Urinary bladder (tissue), 4 donors: Measurements from ENCODE around the gene DCUN1D2. TPM values are rescaled to one million over a fixed set of nuclear protein-coding genes. Genes with fewer than 3 reads are reported as not detected.
"Not testable (repeated sequence)": the region's sequence is repeated elsewhere in the genome, so short reads cannot be mapped to it uniquely, and the experiment has no call there.

Experiments
- DNase-seq: peaks from one replicate; pipeline ENCODE4 v3.0.0-alpha.2; 2015; ENCODE audit errors: extremely low spot score
- H3K27ac ChIP-seq: one replicate; pipeline ENCODE4 v1.5.1; 2013; ENCODE audit warnings: low read depth, mild to moderate bottlenecking, moderate library complexity
- H3K36me3 ChIP-seq: one replicate; pipeline ENCODE4 v1.6.1; 2013; ENCODE audit warnings: mild to moderate bottlenecking, moderate library complexity; ENCODE audit not compliant: insufficient read depth
- H3K4me1 ChIP-seq: one replicate; pipeline ENCODE4 v1.6.1; 2013; ENCODE audit warnings: mild to moderate bottlenecking, moderate library complexity; ENCODE audit not compliant: insufficient read depth
- H3K4me3 ChIP-seq: one replicate; pipeline ENCODE4 v1.5.1; 2013; ENCODE audit warnings: low read depth, low read length
- WGBS: extraction: QIAGEN DNeasy Blood & Tissue Kit; methylation state at CpG from one replicate; pipeline ENCODE4 v1.1.7; 2013; 5-methylcytosine and 5-hydroxymethylcytosine counted together
- polyA plus RNA-seq: library from polyadenylated mRNA; stranded (reverse); fragments of 200-250 nt; gene quantifications from one replicate; pipeline ENCODE4 v1.2.3, GENCODE V29; 2013
- total RNA-seq: library from RNA; depleted of rRNA; stranded (reverse); fragments of >200 nt; gene quantifications from one replicate; pipeline ENCODE4 v1.2.3, GENCODE V29; 2014
- donor health status: healthy with polysubstance abuse.
- donor health status: healthy.

DCUN1D2 gene
- total and polyA plus RNA-seq, 2 donors = 14.7 to 21.3 TPM

DNA sequence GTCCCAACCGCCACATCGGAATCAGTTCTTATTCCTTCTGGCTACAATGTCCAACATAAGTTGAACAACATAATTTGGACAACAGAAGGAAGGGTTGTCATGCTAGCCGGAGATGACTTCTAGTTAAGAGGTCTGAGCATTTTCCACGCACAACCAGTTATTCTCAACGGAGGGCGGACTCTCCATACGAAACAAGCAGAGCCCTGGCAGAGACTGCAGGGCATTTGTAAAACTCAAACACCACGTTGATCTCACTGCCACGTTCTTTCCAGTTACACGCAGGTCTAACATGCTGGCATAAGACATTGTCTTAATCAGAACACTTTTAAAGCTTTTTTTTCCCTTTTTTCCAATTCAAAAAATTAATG, 38.3 kb upstream of the DCUN1D2 start:
- peaks cover 3% of the 10 kb centered on the region for H3K4me1 ChIP-seq
- no peaks in the 10 kb centered on the region for H3K36me3 ChIP-seq
- no peak for DNase-seq
- no peak overlapping the region for H3K4me3 ChIP-seq
- WGBS = 93% methylated on average over 10 of the region's 10 CpGs
- H3K27ac ChIP-seq = no peak overlapping the region

DNA sequence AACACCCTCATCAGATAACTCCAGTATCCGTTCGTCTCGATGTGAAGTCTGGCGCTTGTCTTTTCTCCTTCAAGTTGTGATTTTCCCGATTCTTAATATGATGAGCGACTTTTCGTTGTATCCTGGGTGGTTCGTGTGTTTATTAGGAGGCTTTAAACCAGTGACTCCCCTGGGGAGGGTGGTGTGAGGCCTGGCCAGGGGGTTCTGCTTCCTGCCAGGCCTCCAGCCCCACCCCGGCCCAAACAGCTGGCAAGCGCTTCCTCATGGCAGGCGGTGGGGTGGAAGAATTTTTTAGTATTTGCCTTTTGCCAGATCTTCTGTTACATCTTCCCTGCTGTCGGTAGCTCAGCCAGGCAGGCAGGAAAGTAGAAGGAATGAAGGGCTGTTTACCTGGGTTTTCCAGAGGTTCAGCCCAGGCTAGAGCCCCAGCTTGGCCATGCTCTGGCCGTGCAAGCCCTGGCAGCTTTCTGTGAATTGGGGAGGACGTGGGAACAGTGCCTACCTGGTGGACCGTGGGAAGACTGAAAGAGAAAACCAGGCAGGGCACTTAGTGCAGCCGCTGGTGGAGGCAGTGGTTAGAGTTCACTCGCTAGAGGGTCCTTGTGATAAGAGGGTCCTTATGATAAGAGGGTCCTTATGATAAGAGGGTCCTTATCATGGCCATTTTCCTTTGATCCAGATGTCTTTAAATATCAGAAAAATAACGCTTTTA, 37.7 kb upstream of the DCUN1D2 start:
- no peak overlapping the region for H3K27ac ChIP-seq
- WGBS = 72% methylated on average over 18 of the region's 18 CpGs
- peaks cover 3% of the 10 kb centered on the region for H3K4me1 ChIP-seq
- DNase-seq = no peak
- H3K36me3 ChIP-seq = no peaks in the 10 kb centered on the region
- no peak overlapping the region for H3K4me3 ChIP-seq

DNA sequence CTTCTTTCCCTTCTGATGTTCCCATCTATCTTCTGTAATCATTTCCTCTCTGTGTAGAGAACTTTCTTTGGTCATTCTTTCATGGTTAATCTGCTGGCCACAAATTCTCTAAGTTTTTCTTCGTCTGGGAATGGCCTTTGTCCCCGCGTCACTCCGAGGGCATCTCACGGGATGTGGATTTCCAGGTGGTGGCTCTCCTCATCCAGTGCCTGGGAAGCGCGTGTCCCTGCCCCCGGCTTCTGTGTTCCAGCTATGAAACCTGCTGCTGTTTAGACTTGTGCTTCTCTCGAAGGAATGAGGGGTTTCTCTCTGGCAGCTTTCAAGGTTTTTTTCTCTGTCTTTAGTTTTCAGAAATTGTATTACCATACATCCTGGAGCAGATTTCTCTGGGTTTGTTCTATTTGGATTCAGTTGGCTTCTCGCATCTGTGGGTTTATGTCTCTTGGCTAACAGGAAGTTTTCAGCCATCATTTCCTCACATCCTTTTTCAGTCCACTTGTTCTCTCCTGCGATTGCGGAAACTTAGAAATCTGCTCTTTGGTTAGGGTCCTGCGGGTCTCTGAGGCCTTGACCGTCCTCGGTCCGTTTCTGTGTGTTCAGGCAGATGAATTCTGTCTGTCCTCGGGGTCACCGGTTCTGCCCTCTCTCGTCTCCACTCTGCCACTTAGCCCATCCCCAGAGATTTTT, 36.9 kb upstream of the DCUN1D2 start:
- no peak for DNase-seq
- 85% methylated on average over 19 of the region's 19 CpGs for WGBS
- no peak overlapping the region for H3K27ac ChIP-seq
- H3K36me3 ChIP-seq = no peaks in the 10 kb centered on the region
- H3K4me3 ChIP-seq = no peak overlapping the region
- H3K4me1 ChIP-seq = peaks cover 3% of the 10 kb centered on the region

DNA sequence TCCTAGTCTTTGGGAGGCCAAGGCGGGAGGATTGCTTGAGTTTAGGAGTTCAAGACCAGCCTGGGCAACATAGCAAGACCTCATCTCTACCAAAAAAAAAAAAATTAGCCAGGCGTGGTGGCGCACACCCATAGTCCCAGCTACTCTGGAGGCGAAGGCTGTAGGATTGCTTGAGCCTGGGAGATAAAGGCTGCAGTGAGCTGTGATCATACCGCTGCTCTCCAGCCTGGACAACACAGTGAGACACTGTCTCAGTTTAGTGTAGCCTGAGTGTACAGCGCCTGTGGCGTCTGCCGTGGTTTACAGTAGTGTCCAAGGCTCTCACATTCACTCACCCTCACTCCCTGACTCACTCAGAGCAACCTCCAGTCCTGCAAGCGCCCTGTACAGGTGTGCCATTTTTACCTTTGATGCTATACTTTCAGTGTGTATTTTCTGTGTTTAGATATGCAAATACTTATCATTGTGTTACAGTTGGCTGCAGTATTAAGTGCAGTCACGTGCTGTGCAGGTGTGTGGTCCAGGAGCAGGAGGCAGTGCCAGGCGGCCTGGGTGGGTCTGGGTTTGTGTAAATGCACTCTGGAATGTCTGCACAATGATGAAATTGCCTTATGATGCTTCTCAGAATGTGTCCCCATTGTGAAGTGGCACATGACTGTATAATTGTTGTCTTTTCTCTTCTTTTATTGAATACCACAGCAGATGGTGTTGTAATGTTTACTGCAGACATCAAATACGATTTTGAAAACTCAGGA, 36.1 kb upstream of the DCUN1D2 start:
- no peak for DNase-seq
- H3K36me3 ChIP-seq = peaks cover 2% of the 10 kb centered on the region
- peaks cover 3% of the 10 kb centered on the region for H3K4me1 ChIP-seq
- H3K27ac ChIP-seq = no peak overlapping the region
- H3K4me3 ChIP-seq = no peak overlapping the region
- WGBS = 91% methylated on average over 12 of the region's 12 CpGs

DNA sequence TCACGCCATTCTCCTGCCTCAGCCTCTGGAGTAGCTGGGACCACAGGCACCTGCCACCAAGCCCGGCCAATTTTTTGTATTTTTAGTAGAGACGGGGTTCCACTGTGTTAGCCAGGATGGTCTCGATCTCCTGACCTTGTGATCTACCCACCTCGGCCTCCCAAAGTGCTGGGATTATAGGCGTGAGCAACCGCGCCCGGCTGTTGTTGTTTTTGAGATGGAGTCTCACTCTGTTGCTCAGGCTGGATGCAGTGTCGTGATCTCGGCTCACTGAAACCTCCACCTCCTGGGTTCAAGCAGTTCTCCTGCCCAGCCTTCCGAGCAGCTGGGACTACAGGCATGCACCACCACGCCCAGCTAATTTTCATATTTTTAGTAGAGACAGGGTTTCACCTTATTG, 31.9 kb upstream of the DCUN1D2 start:
- 98% methylated on average over 13 of the region's 13 CpGs for WGBS

DNA sequence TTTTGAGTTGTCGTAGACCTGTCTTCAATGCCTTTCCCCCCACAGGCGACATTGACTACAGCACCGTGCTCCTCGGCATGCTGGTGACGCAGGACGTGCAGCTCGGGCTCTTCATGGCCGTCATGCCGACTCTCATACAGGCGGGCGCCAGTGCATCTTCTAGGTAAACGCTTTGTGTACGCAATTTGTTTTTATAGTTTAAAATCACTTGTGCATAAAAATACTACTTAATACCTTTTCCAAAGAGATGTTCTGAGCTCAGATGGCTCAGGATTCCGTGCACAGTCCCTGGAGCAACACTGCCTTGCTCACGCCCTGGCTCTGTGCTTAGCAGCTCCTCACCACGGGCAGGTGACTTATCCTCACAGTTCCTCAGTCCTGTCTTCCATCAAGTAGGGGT, 30.1 kb upstream of the DCUN1D2 start:
- peaks cover 2% of the 10 kb centered on the region for H3K36me3 ChIP-seq
- H3K4me3 ChIP-seq = no peak overlapping the region
- H3K4me1 ChIP-seq = no peaks in the 10 kb centered on the region
- DNase-seq = no peak
- 96% methylated on average over 16 of the region's 16 CpGs for WGBS
- no peak overlapping the region for H3K27ac ChIP-seq

More for the DNA sequence above, 31.9 kb upstream of the DCUN1D2 start:
- H3K27ac ChIP-seq, DNase-seq, H3K4me1 ChIP-seq, H3K4me3 ChIP-seq, H3K36me3 ChIP-seq: not testable (repeated sequence)

DNA sequence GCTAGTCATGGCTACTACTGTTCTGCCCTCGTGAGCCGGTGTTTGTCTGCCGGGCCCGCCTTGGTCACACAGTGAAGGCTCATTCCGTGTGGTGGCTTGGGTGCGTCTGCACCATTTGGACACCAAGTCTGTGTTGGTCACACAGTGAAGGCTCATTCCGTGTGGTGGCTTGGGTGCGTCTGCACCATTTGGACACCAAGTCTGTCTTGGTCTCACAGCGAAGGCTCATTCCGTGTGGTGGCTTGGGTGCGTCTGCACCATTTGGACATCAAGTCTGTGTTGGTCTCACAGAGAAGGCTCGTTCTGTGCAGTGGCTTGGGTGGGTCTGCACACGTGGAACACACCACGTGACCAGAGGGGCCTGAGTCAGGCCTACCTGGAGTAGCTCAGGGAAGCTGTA, 29.0 kb upstream of the DCUN1D2 start:
- 96% methylated on average over 14 of the region's 14 CpGs for WGBS
- H3K4me1 ChIP-seq = no peaks in the 10 kb centered on the region
- H3K4me3 ChIP-seq = no peak overlapping the region
- no peak for DNase-seq
- peaks cover 2% of the 10 kb centered on the region for H3K36me3 ChIP-seq
- H3K27ac ChIP-seq = no peak overlapping the region

DNA sequence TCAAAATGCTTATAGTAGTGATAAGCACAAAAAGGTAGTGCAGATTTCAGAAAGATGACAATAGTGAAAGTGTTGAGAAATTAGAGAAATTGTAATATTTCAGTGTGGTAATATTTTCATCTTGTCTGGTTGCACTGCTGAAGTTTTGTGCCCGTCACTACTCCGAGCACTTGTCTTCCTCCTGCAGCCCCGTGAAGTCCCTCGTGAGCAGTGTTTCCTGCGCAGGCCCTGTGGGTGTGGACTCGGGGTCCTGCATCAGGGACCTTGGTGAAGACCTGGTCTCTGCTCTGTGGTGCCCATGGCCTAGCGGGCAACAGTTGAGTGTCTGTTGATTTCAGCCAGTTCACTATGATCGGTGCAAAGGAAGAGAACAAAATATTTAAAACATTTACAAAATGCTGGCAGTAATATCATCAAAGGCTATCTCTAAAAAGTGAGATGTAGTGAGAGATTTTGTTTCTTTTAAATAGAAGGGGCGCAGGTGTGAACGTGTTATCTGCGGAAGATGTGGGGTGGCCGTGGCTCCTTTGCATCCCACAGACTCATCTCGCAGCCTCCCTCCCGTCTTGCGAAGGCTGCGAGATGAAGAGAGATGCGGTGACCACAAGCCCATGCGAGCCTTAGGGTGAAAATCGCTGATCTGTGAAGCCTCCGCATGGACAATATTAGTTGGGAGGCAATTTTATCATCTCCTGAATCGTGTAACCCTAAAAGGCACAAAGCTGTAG, 27.7 kb upstream of the DCUN1D2 start:
- no peak overlapping the region for H3K27ac ChIP-seq
- H3K4me1 ChIP-seq = no peaks in the 10 kb centered on the region
- 91% methylated on average over 21 of the region's 21 CpGs for WGBS
- no peak overlapping the region for H3K4me3 ChIP-seq
- H3K36me3 ChIP-seq = peaks cover 2% of the 10 kb centered on the region
- no peak for DNase-seq

DNA sequence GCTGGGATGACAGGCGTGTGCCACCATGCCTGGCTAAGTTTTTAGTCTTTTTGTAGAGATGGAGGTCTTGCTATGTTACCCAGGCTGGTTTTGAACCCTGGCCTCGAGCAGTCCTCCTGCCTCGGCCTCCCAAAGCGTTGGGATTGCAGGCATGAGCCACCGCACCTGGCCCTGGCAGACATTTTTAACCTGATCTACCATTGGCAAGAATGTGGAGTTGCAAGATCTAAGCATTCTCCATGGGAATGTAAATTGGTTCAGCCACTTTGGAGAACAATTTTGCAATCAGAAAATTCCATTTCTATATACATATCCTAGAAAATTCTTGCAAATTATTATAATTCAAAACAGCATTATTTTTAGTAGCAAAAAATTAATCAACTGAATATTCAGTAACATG, 24.3 kb upstream of the DCUN1D2 start:
- no peaks in the 10 kb centered on the region for H3K4me1 ChIP-seq
- H3K36me3 ChIP-seq = no peaks in the 10 kb centered on the region
- H3K27ac ChIP-seq = no peak overlapping the region
- no peak for DNase-seq
- WGBS = 95% methylated on average over 5 of the region's 5 CpGs
- H3K4me3 ChIP-seq = no peak overlapping the region

DNA sequence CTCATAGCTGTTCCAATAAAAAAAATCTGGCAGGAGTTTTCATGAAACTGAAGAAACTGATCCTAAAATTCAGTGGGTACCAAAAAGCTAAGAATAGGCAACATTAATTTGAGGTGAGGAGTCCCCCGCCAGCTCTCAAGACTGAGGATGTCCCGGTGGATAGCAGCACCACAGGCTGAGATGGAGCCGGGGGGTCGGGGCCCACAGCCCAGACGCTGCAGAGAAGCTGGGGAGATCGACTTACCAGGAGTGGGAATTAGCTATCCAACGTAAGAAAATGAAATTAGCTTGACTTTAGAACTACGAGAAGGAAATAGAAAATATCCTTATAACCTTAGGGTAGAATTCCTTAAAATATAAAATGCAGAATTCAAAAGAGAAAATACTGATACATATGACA, 23.2 kb upstream of the DCUN1D2 start:
- no peaks in the 10 kb centered on the region for H3K36me3 ChIP-seq
- 82% methylated on average over 8 of the region's 8 CpGs for WGBS
- no peak for DNase-seq
- H3K27ac ChIP-seq = no peak overlapping the region
- H3K4me1 ChIP-seq = no peaks in the 10 kb centered on the region
- no peak overlapping the region for H3K4me3 ChIP-seq

DNA sequence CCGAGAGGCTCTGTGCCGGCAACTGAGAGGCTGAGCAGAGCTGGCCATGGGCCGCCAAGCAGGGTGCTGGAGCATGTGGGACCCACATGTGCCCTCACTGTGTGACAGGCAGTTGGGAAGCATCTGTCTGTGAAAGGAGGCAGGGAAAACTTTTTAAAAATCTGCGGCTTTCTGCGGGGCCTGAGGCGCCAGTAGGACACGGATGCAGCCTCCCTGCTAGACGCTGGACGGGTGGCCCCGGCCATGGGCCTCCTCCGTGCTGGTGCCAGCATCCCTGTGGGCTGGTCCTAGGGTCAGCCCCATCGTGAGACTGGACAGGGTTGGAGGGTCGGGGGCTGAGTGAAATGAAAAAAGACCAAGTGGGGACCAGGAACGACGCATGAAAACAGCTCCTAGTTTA, 20.9 kb upstream of the DCUN1D2 start:
- Histone ChIP-seq H3K27ac (no peak overlapping the region), H3K4me1 (no peaks in the 10 kb centered on the region), H3K4me3 (no peak overlapping the region), H3K36me3 (no peaks in the 10 kb centered on the region)
- DNase-seq = no peak
- 95% methylated on average over 15 of the region's 15 CpGs for WGBS

DNA sequence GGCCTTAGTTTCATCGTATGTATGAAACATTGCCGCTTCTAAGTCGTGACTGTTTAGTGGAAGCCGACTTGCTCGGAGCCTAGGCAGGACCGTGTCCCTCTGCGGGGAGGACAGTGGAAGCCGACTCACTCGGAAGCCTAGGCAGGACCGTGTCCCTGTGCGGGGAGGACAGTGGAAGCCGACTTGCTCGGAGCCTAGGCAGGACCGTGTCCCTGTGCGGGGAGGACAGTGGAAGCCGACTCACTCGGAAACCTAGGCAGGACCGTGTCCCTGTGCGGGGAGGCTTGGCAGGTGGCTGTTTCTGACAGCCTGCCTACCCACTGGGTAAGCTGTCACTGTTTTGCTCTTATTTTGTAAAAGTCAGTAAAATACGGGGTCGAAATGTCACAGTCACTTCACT, 20.4 kb upstream of the DCUN1D2 start:
- H3K4me3 ChIP-seq = no peak overlapping the region
- DNase-seq = no peak
- H3K4me1 ChIP-seq = no peaks in the 10 kb centered on the region
- no peak overlapping the region for H3K27ac ChIP-seq
- no peaks in the 10 kb centered on the region for H3K36me3 ChIP-seq
- 96% methylated on average over 21 of the region's 21 CpGs for WGBS

DNA sequence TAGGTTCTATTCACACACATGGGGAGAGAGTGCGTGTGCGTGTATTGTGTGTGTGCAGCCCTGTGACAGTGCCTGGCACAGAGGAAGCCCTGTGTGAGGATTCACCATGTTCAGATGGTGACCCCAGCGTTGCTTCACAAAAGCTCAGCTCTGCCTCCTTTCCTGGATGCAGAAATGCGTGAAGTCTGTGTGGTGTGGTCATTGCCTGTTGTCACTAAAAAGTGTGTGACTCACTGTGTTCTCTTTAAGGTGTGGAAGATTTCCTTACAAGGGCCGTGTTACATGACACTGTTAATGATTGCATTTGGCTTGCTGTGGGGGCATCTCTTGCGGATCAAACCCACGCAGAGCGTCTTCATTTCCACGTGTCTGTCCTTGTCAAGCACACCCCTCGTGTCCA, 19.5 kb upstream of the DCUN1D2 start:
- Histone ChIP-seq H3K36me3 (no peaks in the 10 kb centered on the region), H3K4me1 (no peaks in the 10 kb centered on the region), H3K4me3 (no peak overlapping the region), H3K27ac (no peak overlapping the region)
- DNase-seq = no peak
- WGBS = 94% methylated on average over 10 of the region's 10 CpGs
